Measurements from ENCODE around the gene PUS7. TPM values are rescaled to one million over a fixed set of nuclear protein-coding genes. Genes with fewer than 3 reads are reported as not detected.
A peak's percentile ranks its signal among the peaks of the same experiment; 100 is the strongest.

PUS7 gene
- total RNA-seq, 4 donors from 2014 or later: 11.0 to 40.9 (median 22.0) TPM

DNA sequence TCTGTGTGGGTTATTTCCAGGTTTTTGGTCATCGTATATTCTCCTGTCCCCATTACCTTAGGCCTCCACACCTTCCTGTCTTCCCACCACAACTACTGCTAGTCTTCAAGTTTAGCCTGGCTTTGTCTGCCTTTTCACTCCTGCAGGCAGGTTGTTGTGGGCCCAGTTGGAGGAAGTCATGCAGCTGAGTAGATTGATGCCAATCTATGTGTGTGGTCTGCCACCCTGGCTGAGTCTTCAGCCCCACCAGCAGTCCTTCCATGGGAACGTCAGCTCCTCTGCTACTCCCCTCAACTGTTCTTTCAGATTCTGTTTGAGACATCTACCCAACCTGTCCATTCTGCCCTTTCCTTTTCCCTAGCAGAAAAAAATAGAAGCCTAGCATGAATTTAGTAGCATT is 16.3 kb upstream of the PUS7 start:
- no peaks in the 10 kb centered on the region for H3K27me3 ChIP-seq
- intact Hi-C loops (cut with DNase I; ENCODE audit: low total_unique reads): no loop called here
- no peak for TF ChIP-seq POLR2A (IDR thresholded peaks at IDR 0.05)
- TF ChIP-seq, protein P1, sequence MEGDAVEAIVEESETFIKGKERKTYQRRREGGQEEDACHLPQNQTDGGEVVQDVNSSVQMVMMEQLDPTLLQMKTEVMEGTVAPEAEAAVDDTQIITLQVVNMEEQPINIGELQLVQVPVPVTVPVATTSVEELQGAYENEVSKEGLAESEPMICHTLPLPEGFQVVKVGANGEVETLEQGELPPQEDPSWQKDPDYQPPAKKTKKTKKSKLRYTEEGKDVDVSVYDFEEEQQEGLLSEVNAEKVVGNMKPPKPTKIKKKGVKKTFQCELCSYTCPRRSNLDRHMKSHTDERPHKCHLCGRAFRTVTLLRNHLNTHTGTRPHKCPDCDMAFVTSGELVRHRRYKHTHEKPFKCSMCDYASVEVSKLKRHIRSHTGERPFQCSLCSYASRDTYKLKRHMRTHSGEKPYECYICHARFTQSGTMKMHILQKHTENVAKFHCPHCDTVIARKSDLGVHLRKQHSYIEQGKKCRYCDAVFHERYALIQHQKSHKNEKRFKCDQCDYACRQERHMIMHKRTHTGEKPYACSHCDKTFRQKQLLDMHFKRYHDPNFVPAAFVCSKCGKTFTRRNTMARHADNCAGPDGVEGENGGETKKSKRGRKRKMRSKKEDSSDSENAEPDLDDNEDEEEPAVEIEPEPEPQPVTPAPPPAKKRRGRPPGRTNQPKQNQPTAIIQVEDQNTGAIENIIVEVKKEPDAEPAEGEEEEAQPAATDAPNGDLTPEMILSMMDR (IDR thresholded peaks at IDR 0.05): no peak
- H3K4me3 ChIP-seq: no peak overlapping the region
- peaks cover 0 to 2% of the 10 kb centered on the region in 2 donors for H3K4me1 ChIP-seq
- H3K27ac ChIP-seq: no peak overlapping the region
- H3K36me3 ChIP-seq: no peaks in the 10 kb centered on the region
- no peak for DNase-seq
- H3K9me3 ChIP-seq: no peaks in the 10 kb centered on the region

DNA sequence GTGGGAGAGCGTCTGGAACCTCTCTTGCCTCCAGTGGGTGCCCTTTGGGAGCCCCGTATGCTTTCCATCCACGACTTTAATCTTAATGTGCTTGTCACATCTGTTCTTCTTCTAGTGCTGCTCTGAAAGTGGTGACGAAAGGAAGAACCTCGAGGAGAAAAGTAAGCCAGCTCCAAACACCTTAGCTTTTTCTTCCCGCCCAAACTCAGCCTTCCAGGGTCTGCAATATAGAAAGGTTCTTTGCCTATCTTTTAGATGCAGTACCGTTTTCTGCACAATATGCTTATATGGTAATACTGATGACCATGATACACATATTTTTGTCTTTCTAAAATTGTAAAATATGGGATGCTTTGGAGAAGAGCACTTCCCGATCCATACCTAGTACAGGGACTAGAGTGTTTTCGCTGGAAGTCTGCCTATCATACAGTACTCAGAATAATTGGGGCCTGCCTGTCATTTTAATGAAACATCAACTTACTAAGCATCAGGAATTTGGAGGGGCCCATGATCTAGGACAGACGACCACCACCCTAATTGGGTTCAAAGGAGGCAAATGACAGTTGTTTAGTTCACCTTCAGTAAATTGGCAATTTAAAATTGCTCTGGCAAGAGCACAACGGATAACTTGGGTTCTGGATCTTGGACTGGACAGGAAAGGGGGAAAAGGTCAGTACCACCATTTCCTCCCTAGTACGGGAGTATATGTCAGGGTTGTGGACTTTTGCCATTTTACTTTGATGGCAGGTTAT is 10.8 kb upstream of the PUS7 start:
- intact Hi-C loops (cut with DNase I; ENCODE audit: low total_unique reads): no loop called here
- Histone ChIP-seq H3K36me3 (no peaks in the 10 kb centered on the region), H3K27ac (peak overlapping the region; percentile 80 to 82), H3K27me3 (no peaks in the 10 kb centered on the region), H3K4me1 (peaks cover 4 to 7% of the 10 kb centered on the region in 2 donors), H3K4me3 (peak overlapping the region; percentile 65 to 92), H3K9me3 (no peaks in the 10 kb centered on the region)
- DNase-seq: no peak
- TF ChIP-seq, protein P1 (IDR thresholded peaks at IDR 0.05): no peak
- no peak for TF ChIP-seq POLR2A (IDR thresholded peaks at IDR 0.05)

DNA sequence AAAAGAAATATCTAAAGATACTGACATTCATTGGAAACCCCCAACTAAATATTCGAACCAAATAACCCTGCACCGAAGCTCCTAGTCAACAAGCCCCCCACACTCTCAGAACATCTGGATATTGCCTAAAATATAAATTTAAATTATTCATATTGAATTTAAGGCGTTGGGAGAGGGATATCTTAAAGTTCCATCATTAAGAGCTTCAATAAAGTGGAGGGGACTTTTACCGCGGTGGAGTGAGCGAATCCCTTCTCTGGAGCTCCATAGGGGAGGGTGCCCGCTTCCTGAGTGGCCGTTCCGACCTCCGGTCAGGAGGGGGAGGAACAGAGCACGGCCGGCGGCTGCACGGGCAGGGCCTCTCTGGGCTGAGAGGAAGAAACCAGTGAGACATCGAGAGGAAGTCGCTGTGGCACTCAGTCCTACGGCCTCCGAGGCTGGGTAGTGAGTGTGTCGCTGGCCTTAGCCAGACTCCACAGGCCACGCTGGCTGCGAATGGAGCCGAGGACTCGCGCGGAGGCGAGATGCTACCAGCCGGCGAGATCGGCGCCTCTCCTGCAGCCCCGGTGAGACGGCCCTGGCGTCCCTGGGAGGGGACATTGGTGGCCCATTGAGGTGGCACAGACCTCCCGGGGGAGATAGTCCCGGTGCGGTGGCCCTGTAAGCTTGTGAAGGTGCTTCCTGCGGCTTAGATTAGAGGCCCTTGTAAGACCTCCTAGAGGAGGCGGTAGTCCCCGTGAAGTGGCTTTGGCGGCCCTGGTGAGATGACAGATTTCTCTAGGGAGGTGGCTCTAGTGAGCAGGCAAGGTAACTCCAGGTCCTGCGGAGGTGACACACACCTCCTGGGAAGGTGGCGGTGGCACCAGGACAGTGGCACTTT is 10.0 kb upstream of the PUS7 start, which contains the start of gene RINT1:
TSS of gene RINT1 (plus strand) at position 410 of the 880 bp plus-strand sequence. CDS start at position 525, 115 bp downstream.
- no peaks in the 10 kb centered on the region for H3K36me3 ChIP-seq
- no peaks in the 10 kb centered on the region for H3K27me3 ChIP-seq
- peak within 1 kb of the TSS; percentile 65 to 92 for H3K4me3 ChIP-seq
- H3K27ac ChIP-seq: peak within 1 kb of the TSS; percentile 80 to 82
- peaks cover 4 to 7% of the 10 kb centered on the region in 2 donors for H3K4me1 ChIP-seq
- peak; percentile 16 to 64 for TF ChIP-seq POLR2A (IDR thresholded peaks at IDR 0.05)
- TF ChIP-seq, protein P1 (IDR thresholded peaks at IDR 0.05): peak; percentile 65 to 84 (median 76)
- intact Hi-C loops (cut with DNase I; ENCODE audit: low total_unique reads): no loop called here
- H3K9me3 ChIP-seq: no peaks in the 10 kb centered on the region
- peak; percentile 85 to 89 for DNase-seq

DNA sequence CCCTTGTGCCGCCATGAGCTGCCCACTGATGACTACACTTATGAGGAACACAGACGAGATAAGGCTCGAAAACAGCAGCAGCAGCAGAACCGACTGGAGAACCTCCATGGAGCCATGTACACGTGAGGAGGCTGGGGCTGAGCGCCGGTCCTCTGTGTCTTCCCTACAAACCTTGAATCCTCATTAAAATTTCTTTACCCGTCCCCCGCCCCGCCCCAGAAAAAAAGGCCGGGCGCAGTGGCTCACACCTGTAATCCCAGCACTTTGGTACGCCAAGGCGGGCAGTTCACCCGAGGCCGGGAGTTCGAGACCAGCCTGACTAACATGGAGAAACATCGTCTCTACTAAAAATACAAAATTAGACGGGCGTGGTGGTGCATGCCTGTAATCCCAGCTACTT is 8.5 kb upstream of the PUS7 start:
- H3K36me3 ChIP-seq: no peaks in the 10 kb centered on the region
- H3K9me3 ChIP-seq: no peaks in the 10 kb centered on the region
- H3K4me3 ChIP-seq: no peak overlapping the region
- no peak overlapping the region for H3K27ac ChIP-seq
- intact Hi-C loops (cut with DNase I; ENCODE audit: low total_unique reads): no loop called here
- peaks cover 4 to 7% of the 10 kb centered on the region in 2 donors for H3K4me1 ChIP-seq
- TF ChIP-seq, protein P1 (IDR thresholded peaks at IDR 0.05): no peak
- no peak for TF ChIP-seq POLR2A (IDR thresholded peaks at IDR 0.05)
- H3K27me3 ChIP-seq: no peaks in the 10 kb centered on the region
- no peak for DNase-seq

Measured in uterus (tissue), 4 donors.